MM.1S (cell line): Measurements from ENCODE around the gene KLK15.

ENCODE experiments used
- DNase-seq: peaks from one replicate; pipeline ENCODE4 v3.0.0-alpha.2; 2015
- H2AFZ ChIP-seq: fragments of 300-600 bp; sonication (generic); 2 replicates; pipeline ENCODE4 v1.6.0; 2016; ENCODE audit warnings: antibody characterized with exemption, low read length
- H3F3A ChIP-seq: fragments of 300-600 bp; sonication (generic); 2 replicates; pipeline ENCODE4 v1.6.1; 2016; ENCODE audit warnings: mild to moderate bottlenecking, antibody characterized with exemption, low read length, moderate library complexity, mixed read lengths; ENCODE audit not compliant: insufficient read depth
- H3K27ac ChIP-seq: fragments of 300-600 bp; sonication (generic); 2 replicates; pipeline ENCODE4 v1.5.1; 2016; ENCODE audit warnings: mild to moderate bottlenecking, low read length
- H3K27me3 ChIP-seq: fragments of 300-600 bp; sonication (generic); replicated peaks from 2 replicates; pipeline ENCODE4 v1.6.0; 2016; ENCODE audit warnings: low read length; ENCODE audit not compliant: insufficient read depth
- H3K36me3 ChIP-seq: fragments of 300-600 bp; sonication (generic); replicated peaks from 2 replicates; pipeline ENCODE4 v1.6.1; 2016; ENCODE audit warnings: mild to moderate bottlenecking, low read length, mixed read lengths; ENCODE audit not compliant: insufficient read depth
- H3K4me1 ChIP-seq: fragments of 300-600 bp; sonication (generic); 2 replicates; pipeline ENCODE4 v1.6.1; 2016; ENCODE audit warnings: low read length, mixed read lengths
- H3K4me2 ChIP-seq: fragments of 300-600 bp; sonication (generic); 2 replicates; pipeline ENCODE4 v1.6.0; 2016; ENCODE audit warnings: low read depth, low read length
- H3K4me3 ChIP-seq: fragments of 300-600 bp; sonication (generic); 2 replicates; pipeline ENCODE4 v1.5.1; 2016; ENCODE audit warnings: low read length, mixed read lengths
- H3K79me2 ChIP-seq: fragments of 300-600 bp; sonication (generic); 2 replicates; pipeline ENCODE4 v1.6.1; 2016; ENCODE audit warnings: mixed run types, low read length, mixed read lengths
- H3K9ac ChIP-seq: fragments of 300-600 bp; sonication (generic); 2 replicates; pipeline ENCODE4 v1.6.1; 2016; ENCODE audit warnings: low read length, mixed read lengths
- H3K9me2 ChIP-seq: fragments of 300-600 bp; sonication (generic); replicated peaks from 2 replicates; pipeline ENCODE4 v1.6.1; 2016; ENCODE audit warnings: mild to moderate bottlenecking, low read length, mixed read lengths; ENCODE audit not compliant: insufficient read depth
- H3K9me3 ChIP-seq: fragments of 300-600 bp; sonication (generic); replicated peaks from 2 replicates; pipeline ENCODE4 v1.6.1; 2016; ENCODE audit warnings: mild to moderate bottlenecking, low read length, mixed read lengths; ENCODE audit not compliant: insufficient read depth
- H4K20me1 ChIP-seq: fragments of 300-600 bp; sonication (generic); 2 replicates; pipeline ENCODE4 v1.6.1; 2016; ENCODE audit warnings: mild to moderate bottlenecking, low read length, moderate library complexity, mixed read lengths; ENCODE audit not compliant: insufficient read depth
- CTCF ChIP-seq: fragments of 300-600 bp; sonication (generic); IDR thresholded peaks from 2 replicates; pipeline ENCODE4 v1.5.1; 2016; ENCODE audit warnings: antibody characterized with exemption, low read length, mixed read lengths
- EZH2 ChIP-seq: fragments of 300-600 bp; sonication (generic); optimal IDR thresholded peaks from 2 replicates; pipeline ENCODE3; 2017; ENCODE audit warnings: low read depth, mild to moderate bottlenecking, antibody characterized with exemption, low read length, mixed read lengths
- EZH2phosphoT487 ChIP-seq: fragments of 300-600 bp; sonication (generic); IDR thresholded peaks from 2 replicates; pipeline ENCODE4 v1.6.1; 2018; ENCODE audit warnings: antibody characterized with exemption, low read length

KLK15 gene

GRCh38 chr19:50779504-50780457, 53.6 kb downstream of the KLK15 start:
- Histone ChIP-seq H3K9me3 (no peaks in the 10 kb centered on the region), H3K9me2 (no peaks in the 10 kb centered on the region), H3K27ac (no peak overlapping the region), H3K27me3 (peaks cover 74% of the 10 kb centered on the region), H3F3A (no peaks in the 10 kb centered on the region), H3K4me3 (no peak overlapping the region), H2AFZ (no peak overlapping the region), H3K4me2 (no peak overlapping the region), H4K20me1 (no peaks in the 10 kb centered on the region), H3K9ac (no peak overlapping the region), H3K36me3 (no peaks in the 10 kb centered on the region), H3K4me1 (no peaks in the 10 kb centered on the region), H3K79me2 (no peaks in the 10 kb centered on the region)
- no peak for DNase-seq
- TF ChIP-seq EZH2phosphoT487 (no peak), EZH2 (no peak), CTCF (no peak)

GRCh38 chr19:50778906-50779430, 54.4 kb downstream of the KLK15 start:
- Histone ChIP-seq H3K9me3 (no peaks in the 10 kb centered on the region), H3K27me3 (peaks cover 82% of the 10 kb centered on the region), H3F3A (no peaks in the 10 kb centered on the region), H3K4me1 (no peaks in the 10 kb centered on the region), H3K9me2 (no peaks in the 10 kb centered on the region), H2AFZ (no peak overlapping the region), H3K27ac (no peak overlapping the region), H3K4me3 (no peak overlapping the region), H4K20me1 (no peaks in the 10 kb centered on the region), H3K79me2 (no peaks in the 10 kb centered on the region), H3K36me3 (no peaks in the 10 kb centered on the region), H3K4me2 (no peak overlapping the region), H3K9ac (no peak overlapping the region)
- no peak for TF ChIP-seq EZH2
- TF ChIP-seq EZH2phosphoT487, result no peak
- no peak for TF ChIP-seq CTCF
- no peak for DNase-seq

GRCh38 chr19:50777830-50778303, 55.5 kb downstream of the KLK15 start:
- TF ChIP-seq CTCF (no peak), EZH2 (no peak), EZH2phosphoT487 (no peak)
- no peaks in the 10 kb centered on the region for H3F3A ChIP-seq
- H2AFZ ChIP-seq, result no peak overlapping the region
- H3K9me3 ChIP-seq, result no peaks in the 10 kb centered on the region
- H3K27ac ChIP-seq, result no peak overlapping the region
- H3K9me2 ChIP-seq, result no peaks in the 10 kb centered on the region
- H3K9ac ChIP-seq, result no peak overlapping the region
- no peaks in the 10 kb centered on the region for H4K20me1 ChIP-seq
- peaks cover 93% of the 10 kb centered on the region for H3K27me3 ChIP-seq
- H3K4me3 ChIP-seq, result no peak overlapping the region
- H3K4me1 ChIP-seq, result no peaks in the 10 kb centered on the region
- H3K4me2 ChIP-seq, result no peak overlapping the region
- H3K36me3 ChIP-seq, result no peaks in the 10 kb centered on the region
- no peak for DNase-seq
- H3K79me2 ChIP-seq, result no peaks in the 10 kb centered on the region
